DOHH2 (cell line): ENCODE measurements around the gene ALG6.

Experiments
- H3F3A ChIP-seq: fragments of 200-600 bp; sonication (generic), shearing (Covaris generic); 2 replicates; pipeline ENCODE4 v1.6.0; 2016; ENCODE audit warnings: antibody characterized with exemption, mild to moderate bottlenecking; ENCODE audit not compliant: control insufficient read depth, insufficient read depth
- H3K27ac ChIP-seq: fragments of 200-600 bp; sonication (generic); 2 replicates; pipeline ENCODE4 v1.5.1; 2014; ENCODE audit warnings: low read depth, mild to moderate bottlenecking, low read length, moderate library complexity
- H3K27me3 ChIP-seq: fragments of 200-600 bp; sonication (generic); 2 replicates; pipeline ENCODE4 v1.6.1; 2014; ENCODE audit warnings: mild to moderate bottlenecking, low read length, mixed read lengths; ENCODE audit not compliant: control insufficient read depth
- H3K36me3 ChIP-seq: fragments of 200-600 bp; sonication (generic); 2 replicates; pipeline ENCODE4 v1.6.1; 2014; ENCODE audit warnings: mild to moderate bottlenecking, low read length, moderate library complexity, mixed read lengths; ENCODE audit not compliant: control insufficient read depth
- H3K4me1 ChIP-seq: fragments of 200-600 bp; sonication (generic); 2 replicates; pipeline ENCODE4 v1.6.1; 2014; ENCODE audit warnings: mild to moderate bottlenecking, low read length, mixed read lengths; ENCODE audit not compliant: control insufficient read depth
- H3K4me2 ChIP-seq: fragments of 200-600 bp; sonication (generic); 2 replicates; pipeline ENCODE4 v1.6.0; 2014; ENCODE audit warnings: mild to moderate bottlenecking, low read length, moderate library complexity
- H3K4me3 ChIP-seq: fragments of 200-600 bp; sonication (generic); 2 replicates; pipeline ENCODE4 v1.5.1; 2014; ENCODE audit warnings: mild to moderate bottlenecking, low read length, mixed read lengths
- H3K79me2 ChIP-seq: fragments of 200-600 bp; sonication (generic); 2 replicates; pipeline ENCODE4 v1.6.1; 2014; ENCODE audit warnings: mild to moderate bottlenecking, low read length, mixed read lengths; ENCODE audit not compliant: control insufficient read depth
- H3K9me2 ChIP-seq: fragments of 200-600 bp; sonication (generic); replicated peaks from 2 replicates; pipeline ENCODE4 v1.6.1; 2014; ENCODE audit warnings: mild to moderate bottlenecking, low read length, mixed read lengths; ENCODE audit not compliant: control insufficient read depth
- H3K9me3 ChIP-seq: fragments of 200-600 bp; sonication (generic); 2 replicates; pipeline ENCODE4 v1.6.1; 2014; ENCODE audit warnings: antibody characterized with exemption, low read length, mixed read lengths; ENCODE audit not compliant: control insufficient read depth, insufficient read depth
- H4K20me1 ChIP-seq: fragments of 200-600 bp; sonication (generic); 2 replicates; pipeline ENCODE4 v1.6.0; 2014; ENCODE audit warnings: low read depth, mild to moderate bottlenecking, antibody characterized with exemption, low read length, moderate library complexity; ENCODE audit not compliant: control insufficient read depth, insufficient read depth
- CTCF ChIP-seq: fragments of 200-600 bp; sonication (generic); IDR thresholded peaks from one replicate; pipeline ENCODE4 v1.5.1; 2014; ENCODE audit warnings: antibody characterized with exemption, mild to moderate bottlenecking, low read depth, low read length; ENCODE audit not compliant: poor library complexity, severe bottlenecking
- EZH2phosphoT487 ChIP-seq: fragments of 200-600 bp; sonication (generic); IDR thresholded peaks from 2 replicates; pipeline ENCODE4 v1.6.1; 2017; ENCODE audit warnings: borderline replicate concordance, mild to moderate bottlenecking, antibody characterized with exemption, low read length, moderate library complexity, mixed read lengths

Gene ALG6

GRCh38 chr1:63328122-63328521 is 39.3 kb upstream of the ALG6 start:
- no peaks in the 10 kb centered on the region; the same call in 1 of the 2 replicates for H3K9me3 ChIP-seq
- no peaks in the 10 kb centered on the region for H3K27me3 ChIP-seq
- TF ChIP-seq CTCF (no peak), EZH2phosphoT487 (no peak)
- H3K36me3 ChIP-seq: no peaks in the 10 kb centered on the region
- H3K4me1 ChIP-seq: peaks cover 15% of the 10 kb centered on the region
- no peaks in the 10 kb centered on the region for H3K9me2 ChIP-seq
- peak overlapping the region; percentile 44 for H3K4me3 ChIP-seq
- peaks cover 5% of the 10 kb centered on the region; the same call in 1 of the 2 replicates for H3F3A ChIP-seq
- H3K79me2 ChIP-seq: no peaks in the 10 kb centered on the region
- H3K27ac ChIP-seq: no peak overlapping the region
- H4K20me1 ChIP-seq: no peaks in the 10 kb centered on the region
- H3K4me2 ChIP-seq: peak overlapping the region; percentile 57

- no peaks in the 10 kb centered on the region for H4K20me1 ChIP-seq
- H3K4me1 ChIP-seq: peaks cover 15% of the 10 kb centered on the region
- no peak overlapping the region for H3K4me2 ChIP-seq
- TF ChIP-seq EZH2phosphoT487: no peak
- no peak for TF ChIP-seq CTCF
- H3K27me3 ChIP-seq: no peaks in the 10 kb centered on the region
- H3K4me3 ChIP-seq: no peak overlapping the region
- peaks cover 5% of the 10 kb centered on the region; the same call in 1 of the 2 replicates for H3F3A ChIP-seq
- no peaks in the 10 kb centered on the region for H3K79me2 ChIP-seq
- H3K9me3 ChIP-seq: no peaks in the 10 kb centered on the region
- no peaks in the 10 kb centered on the region for H3K9me2 ChIP-seq
- H3K27ac ChIP-seq: no peak overlapping the region
- no peaks in the 10 kb centered on the region for H3K36me3 ChIP-seq
Observed at GRCh38 chr1:63328781-63329180, 38.6 kb upstream of the ALG6 start.

GRCh38 chr1:63329621-63330330 is 37.7 kb upstream of the ALG6 start:
- H3K79me2 ChIP-seq: no peaks in the 10 kb centered on the region
- H3K4me1 ChIP-seq: peaks cover 15% of the 10 kb centered on the region
- no peaks in the 10 kb centered on the region for H3K27me3 ChIP-seq
- H3K9me2 ChIP-seq: no peaks in the 10 kb centered on the region
- no peak for TF ChIP-seq CTCF
- TF ChIP-seq EZH2phosphoT487: no peak
- no peak overlapping the region for H3K4me2 ChIP-seq
- no peak overlapping the region for H3K4me3 ChIP-seq
- peaks cover 5% of the 10 kb centered on the region; the same call in 1 of the 2 replicates for H3F3A ChIP-seq
- no peaks in the 10 kb centered on the region for H4K20me1 ChIP-seq
- H3K36me3 ChIP-seq: no peaks in the 10 kb centered on the region
- no peaks in the 10 kb centered on the region for H3K9me3 ChIP-seq
- H3K27ac ChIP-seq: no peak overlapping the region
